ENCODE data around the gene TSFM.

- no peak for TF ChIP-seq CTCF (IDR thresholded peaks at IDR 0.05; ENCODE audit: low read depth, low read length, poor library complexity, severe bottlenecking)
- no peak for TF ChIP-seq EZH2phosphoT487 (IDR thresholded peaks at IDR 0.05; ENCODE audit: borderline replicate concordance, low read length)
Observed at GRCh38 chr12:57777911-57778310, 4.7 kb upstream of the TSFM start.

Data from DOHH2 (cell line).